Activated CD4-positive, alpha-beta T cell treated with anti-CD3 and anti-CD28 coated beads for 36 hours (primary cell): ENCODE measurements around the gene VARS2. TPM values are rescaled to one million over a fixed set of nuclear protein-coding genes. Genes with fewer than 3 reads are reported as not detected.

Experiments used
- ATAC-seq: fragments of 200-7000 bp; cut with Tn5 transposase; one replicate; pipeline ENCODE4 v1.10.0; 2021; ENCODE audit warnings: mild to moderate bottlenecking, moderate library complexity
- CTCF ChIA-PET: fragments of 350-600 bp; sonication (Branson Sonifier 250); formaldehyde crosslinking; loops from one replicate; lab custom pipeline; 2021; ENCODE audit warnings: antibody characterized with exemption; lab: Charles Lee
- POLR2A ChIA-PET: fragments of 350-600 bp; sonication (Branson Sonifier 250); formaldehyde crosslinking; loops from one replicate; lab custom pipeline; 2021; ENCODE audit warnings: antibody characterized with exemption, inconsistent platforms; lab: Charles Lee
- DNase-seq: peaks from one replicate; pipeline ENCODE4 v3.0.0-alpha.2; 2020
- H3K27ac Mint-ChIP-seq: one replicate; pipeline ENCODE4 v1.8.0; 2021; ENCODE audit warnings: mixed read lengths
- H3K27me3 Mint-ChIP-seq: one replicate; pipeline ENCODE4 v1.8.0; 2021; ENCODE audit warnings: mixed read lengths
- H3K36me3 Mint-ChIP-seq: one replicate; pipeline ENCODE4 v1.8.0; 2021; ENCODE audit warnings: low read depth, mixed read lengths
- H3K4me1 Mint-ChIP-seq: one replicate; pipeline ENCODE4 v1.8.0; 2021; ENCODE audit warnings: mixed read lengths
- H3K4me3 Mint-ChIP-seq: one replicate; pipeline ENCODE4 v1.8.0; 2021; ENCODE audit warnings: mild to moderate bottlenecking, moderate library complexity, mixed read lengths
- H3K9me3 Mint-ChIP-seq: one replicate; pipeline ENCODE4 v1.8.0; 2021; ENCODE audit warnings: low read depth, mixed read lengths
- intact Hi-C, 2 experiments: fragments of 100-400 bp; cut with DNase I in 1 of 2; cut with micrococcal nuclease in 1 of 2; formaldehyde crosslinking; loops; one replicate each; pipeline versions ENCODE4 v1.14.2 to v1.15.1; 2022 to 2024; cut with DNase I, micrococcal nuclease
- total RNA-seq, 2 experiments: library from RNA; stranded (reverse); gene quantifications; one replicate each; pipeline ENCODE4 v1.2.3, GENCODE V29; 2021

The VARS2 gene
- total RNA-seq, 2 experiments from 2014 or later, result 68.1 to 81.1 TPM

DNA sequence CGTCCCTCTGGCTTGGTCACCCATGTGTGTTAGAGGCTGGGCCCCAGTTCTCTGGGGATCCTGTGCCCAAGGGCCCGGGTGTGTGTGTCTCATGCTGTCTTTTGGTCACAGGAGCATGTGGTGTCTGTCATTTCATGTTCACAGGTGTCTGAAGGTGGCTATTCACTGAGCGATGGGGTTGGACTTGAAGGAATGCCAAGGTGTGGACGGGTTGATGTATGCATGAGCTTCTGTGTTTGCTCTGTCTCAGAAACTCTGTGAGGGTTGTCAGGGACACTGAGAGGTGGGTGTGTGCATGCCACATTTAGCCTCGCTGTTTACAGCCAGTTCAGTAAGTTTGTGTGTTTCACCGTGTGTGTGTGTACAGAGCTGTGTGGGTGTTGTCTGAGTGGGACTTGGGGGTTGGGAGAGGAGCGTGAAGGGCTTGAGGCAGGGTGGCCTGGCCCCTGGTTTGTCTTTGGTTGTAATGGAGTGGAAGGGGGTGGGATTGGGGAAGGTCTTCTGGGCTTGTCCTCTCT, 28.5 kb upstream of the VARS2 start:
- ATAC-seq, result peak; percentile 8
- Mint-ChIP-seq H3K9me3 (no peaks in the 10 kb centered on the region), H3K4me1 (peaks cover 30% of the 10 kb centered on the region), H3K36me3 (no peaks in the 10 kb centered on the region), H3K27ac (peak overlapping the region; percentile 73), H3K4me3 (peak overlapping the region; percentile 71), H3K27me3 (no peaks in the 10 kb centered on the region)
- peak; percentile 26 for DNase-seq
- intact Hi-C loops, result loop anchor here in 1 of 2 experiments (2.0 kb wide), 1 partner anchor 57 kb away; no protein-coding TSS in a partner anchor
- ChIA-PET CTCF (interaction anchor here (0.6 kb wide), 1 partner anchor 272 kb away, joined by 3 read pairs; the partner anchor contains the start of gene CCHCR1), POLR2A (interaction anchor here (1.0 to 1.1 kb wide), 2 partner anchors 96 to 205 kb away, joined by 3 read pairs; no protein-coding TSS in a partner anchor)

DNA sequence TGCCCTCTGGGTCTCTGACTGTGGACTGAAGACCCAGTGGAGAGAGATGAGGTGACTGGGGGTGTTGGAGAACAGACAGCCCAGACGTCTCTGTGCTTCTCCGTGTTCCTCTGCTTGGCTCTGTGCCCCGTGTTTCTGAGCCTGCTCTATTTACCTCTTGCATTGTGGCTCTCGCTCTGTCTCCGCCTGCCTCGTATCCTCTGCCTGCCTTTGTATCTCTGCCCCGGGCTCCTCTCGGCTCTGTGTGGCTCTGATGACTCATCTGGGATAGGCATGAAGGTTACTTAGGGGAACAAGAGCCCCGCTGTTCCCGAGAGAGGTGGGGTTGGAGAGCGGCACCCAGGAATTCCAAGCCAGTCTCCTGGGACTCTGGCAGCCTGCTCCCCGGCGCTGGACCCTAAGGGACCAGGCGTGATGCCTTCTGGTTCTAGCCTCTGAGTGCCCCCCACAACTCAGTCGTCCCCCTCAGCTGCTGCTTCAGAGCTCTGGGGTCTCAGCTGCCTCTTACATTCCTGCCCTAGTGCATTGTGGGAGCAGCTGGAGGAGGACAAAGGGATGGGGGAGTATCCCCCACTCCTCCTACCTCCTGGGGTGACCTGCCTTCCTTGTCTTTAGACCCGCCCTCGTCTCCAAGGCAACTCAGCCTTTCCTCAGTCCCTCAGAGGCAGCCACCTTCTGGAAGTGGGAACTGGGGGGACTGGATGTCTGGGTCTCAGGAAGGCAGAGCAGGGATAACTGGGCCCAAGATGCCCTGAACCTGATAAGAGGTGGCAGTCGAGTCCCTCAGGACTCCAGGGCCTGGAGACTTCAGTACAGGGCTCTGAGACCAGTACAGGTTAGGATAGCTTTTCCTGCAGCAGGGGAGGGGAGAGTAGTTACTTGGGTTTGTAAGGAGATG, 27.8 kb upstream of the VARS2 start:
- peaks cover 30% of the 10 kb centered on the region for H3K4me1 Mint-ChIP-seq
- ChIA-PET POLR2A (interaction anchor here (1.0 kb wide), 1 partner anchor 206 kb away, joined by 3 read pairs; no protein-coding TSS in a partner anchor), CTCF (no interaction called here)
- intact Hi-C loops, result loop anchor here in 1 of 2 experiments (2.0 kb wide), 1 partner anchor 57 kb away; no protein-coding TSS in a partner anchor
- peak overlapping the region; percentile 71 for H3K4me3 Mint-ChIP-seq
- H3K9me3 Mint-ChIP-seq, result no peaks in the 10 kb centered on the region
- peak overlapping the region; percentile 73 for H3K27ac Mint-ChIP-seq
- DNase-seq (peak; percentile 67), ATAC-seq (peak; percentile 60)
- no peaks in the 10 kb centered on the region for H3K27me3 Mint-ChIP-seq
- H3K36me3 Mint-ChIP-seq, result no peaks in the 10 kb centered on the region

DNA sequence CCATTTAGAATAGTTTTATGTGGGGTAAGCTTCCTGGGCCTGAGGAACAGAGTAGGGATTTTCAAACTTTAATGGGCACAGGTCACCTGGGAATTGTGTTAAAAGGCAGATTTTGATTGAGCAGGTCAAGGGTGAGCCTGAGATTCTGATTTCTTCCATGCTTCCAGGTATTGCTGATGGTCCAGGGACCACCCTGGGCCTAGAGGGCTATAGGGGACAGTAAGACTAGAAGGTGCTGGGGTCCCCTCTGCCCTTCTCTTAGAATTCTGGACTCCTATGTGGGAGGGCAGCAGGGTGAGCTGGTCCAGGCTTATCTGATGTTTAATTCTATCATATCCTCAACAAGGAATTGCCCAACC, 27.2 kb upstream of the VARS2 start:
- DNase-seq (no peak), ATAC-seq (no peak)
- H3K4me3 Mint-ChIP-seq, result no peak overlapping the region
- peaks cover 30% of the 10 kb centered on the region for H3K4me1 Mint-ChIP-seq
- CTCF ChIA-PET, result no interaction called here
- POLR2A ChIA-PET, result no interaction called here
- intact Hi-C loops, result no loop called here
- no peaks in the 10 kb centered on the region for H3K27me3 Mint-ChIP-seq
- H3K27ac Mint-ChIP-seq, result no peak overlapping the region
- no peaks in the 10 kb centered on the region for H3K36me3 Mint-ChIP-seq
- H3K9me3 Mint-ChIP-seq, result no peaks in the 10 kb centered on the region

DNA sequence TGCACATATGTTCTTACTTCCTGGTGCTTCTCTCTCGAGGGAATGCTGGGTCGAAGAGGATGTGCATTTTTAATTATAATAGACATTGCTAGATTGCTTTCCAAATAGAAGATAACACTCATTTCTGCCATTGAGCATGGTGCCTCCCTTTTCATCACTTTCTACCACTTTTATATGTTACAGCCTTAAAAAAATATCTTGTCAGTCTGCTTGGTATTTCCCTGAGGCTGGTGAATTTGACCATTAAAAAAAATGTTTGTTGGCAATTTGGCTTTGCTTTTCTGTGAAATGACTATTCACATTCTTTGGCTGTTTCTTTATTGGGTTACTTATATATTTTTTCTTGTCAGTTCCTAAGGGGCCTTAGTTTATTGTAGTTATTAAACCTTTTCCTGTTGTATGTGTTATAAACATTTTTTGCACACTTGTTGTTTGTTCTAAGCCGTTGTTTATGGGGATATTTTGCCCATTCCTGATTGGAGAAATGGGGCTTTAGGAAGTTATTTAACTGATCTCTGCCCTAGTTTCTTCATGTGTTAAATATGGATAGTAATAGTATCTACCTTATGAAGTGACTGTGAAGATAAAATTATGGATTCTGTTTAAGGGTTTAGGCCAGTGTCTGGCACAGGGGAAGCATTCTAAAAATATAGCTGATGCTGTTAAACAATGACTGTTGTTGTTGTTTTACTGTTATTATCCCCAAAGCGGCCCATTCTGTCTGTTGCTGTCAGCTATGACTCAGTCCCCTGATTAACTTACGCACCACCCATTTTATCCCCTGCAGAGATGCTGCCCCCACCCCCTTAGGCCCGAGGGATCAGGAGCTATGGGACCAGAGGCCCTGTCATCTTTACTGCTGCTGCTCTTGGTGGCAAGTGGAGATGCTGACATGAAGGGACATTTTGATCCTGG, 25.9 kb upstream of the VARS2 start:
- Mint-ChIP-seq H3K9me3 (no peaks in the 10 kb centered on the region), H3K4me1 (peaks cover 26% of the 10 kb centered on the region), H3K36me3 (no peaks in the 10 kb centered on the region), H3K27me3 (no peaks in the 10 kb centered on the region), H3K27ac (no peak overlapping the region), H3K4me3 (no peak overlapping the region)
- ChIA-PET CTCF (interaction anchor here (0.7 to 1.3 kb wide), 4 partner anchors 11 to 199 kb away, joined by 3 to 5 read pairs (median 4); no protein-coding TSS in a partner anchor), POLR2A (no interaction called here)
- no peak for DNase-seq
- intact Hi-C loops, result no loop called here
- no peak for ATAC-seq

DNA sequence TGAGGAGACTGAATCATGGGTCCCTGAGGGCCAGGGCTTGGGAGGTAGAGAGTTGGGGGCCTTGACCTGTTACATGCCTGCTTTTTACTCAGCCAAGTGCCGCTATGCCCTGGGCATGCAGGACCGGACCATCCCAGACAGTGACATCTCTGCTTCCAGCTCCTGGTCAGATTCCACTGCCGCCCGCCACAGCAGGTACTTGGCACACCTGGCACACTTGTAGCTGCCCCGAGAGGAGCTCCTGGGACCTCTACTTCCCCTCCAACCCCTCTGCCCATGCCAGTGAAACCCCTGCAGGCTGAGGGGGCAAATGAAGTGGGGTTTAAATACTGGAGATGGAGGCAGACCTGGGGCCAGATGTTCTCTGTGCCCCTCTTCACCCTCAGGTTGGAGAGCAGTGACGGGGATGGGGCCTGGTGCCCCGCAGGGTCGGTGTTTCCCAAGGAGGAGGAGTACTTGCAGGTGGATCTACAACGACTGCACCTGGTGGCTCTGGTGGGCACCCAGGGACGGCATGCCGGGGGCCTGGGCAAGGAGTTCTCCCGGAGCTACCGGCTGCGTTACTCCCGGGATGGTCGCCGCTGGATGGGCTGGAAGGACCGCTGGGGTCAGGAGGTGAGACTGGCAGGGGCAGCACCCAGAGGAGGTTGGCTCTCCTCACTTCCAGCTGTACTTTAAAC, 25.1 kb upstream of the VARS2 start:
- Mint-ChIP-seq H3K4me1 (peaks cover 20% of the 10 kb centered on the region), H3K4me3 (no peak overlapping the region), H3K9me3 (no peaks in the 10 kb centered on the region), H3K27me3 (no peaks in the 10 kb centered on the region), H3K27ac (no peak overlapping the region), H3K36me3 (no peaks in the 10 kb centered on the region)
- DNase-seq, result no peak
- ATAC-seq, result no peak
- intact Hi-C loops, result no loop called here
- CTCF ChIA-PET, result interaction anchor here (0.6 to 1.3 kb wide), 8 partner anchors 17 to 492 kb away, joined by 3 to 5 read pairs (median 4); no protein-coding TSS in a partner anchor
- POLR2A ChIA-PET, result interaction anchor here (0.6 kb wide), 1 partner anchor 123 kb away, joined by 5 read pairs; no protein-coding TSS in a partner anchor

DNA sequence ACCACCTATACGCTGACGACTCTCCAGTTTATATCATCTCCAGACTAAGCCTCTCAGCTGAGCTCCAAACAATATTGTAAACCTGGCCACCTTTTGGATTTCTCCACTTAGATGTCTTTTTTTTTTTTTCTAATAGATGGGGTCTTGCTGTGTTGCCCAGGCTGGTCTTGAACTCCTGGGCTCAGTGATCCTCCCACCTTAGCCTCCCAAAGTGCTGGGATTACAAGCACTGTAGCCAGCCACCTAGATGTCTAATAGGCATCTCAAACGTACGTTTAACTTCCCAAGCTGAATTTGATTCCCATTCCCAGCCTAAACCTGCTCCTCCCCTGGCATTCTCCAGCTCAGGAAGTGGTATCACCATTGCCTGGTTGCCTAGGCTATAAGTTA, 24.5 kb upstream of the VARS2 start:
- H3K27ac Mint-ChIP-seq, result no peak overlapping the region

DNA sequence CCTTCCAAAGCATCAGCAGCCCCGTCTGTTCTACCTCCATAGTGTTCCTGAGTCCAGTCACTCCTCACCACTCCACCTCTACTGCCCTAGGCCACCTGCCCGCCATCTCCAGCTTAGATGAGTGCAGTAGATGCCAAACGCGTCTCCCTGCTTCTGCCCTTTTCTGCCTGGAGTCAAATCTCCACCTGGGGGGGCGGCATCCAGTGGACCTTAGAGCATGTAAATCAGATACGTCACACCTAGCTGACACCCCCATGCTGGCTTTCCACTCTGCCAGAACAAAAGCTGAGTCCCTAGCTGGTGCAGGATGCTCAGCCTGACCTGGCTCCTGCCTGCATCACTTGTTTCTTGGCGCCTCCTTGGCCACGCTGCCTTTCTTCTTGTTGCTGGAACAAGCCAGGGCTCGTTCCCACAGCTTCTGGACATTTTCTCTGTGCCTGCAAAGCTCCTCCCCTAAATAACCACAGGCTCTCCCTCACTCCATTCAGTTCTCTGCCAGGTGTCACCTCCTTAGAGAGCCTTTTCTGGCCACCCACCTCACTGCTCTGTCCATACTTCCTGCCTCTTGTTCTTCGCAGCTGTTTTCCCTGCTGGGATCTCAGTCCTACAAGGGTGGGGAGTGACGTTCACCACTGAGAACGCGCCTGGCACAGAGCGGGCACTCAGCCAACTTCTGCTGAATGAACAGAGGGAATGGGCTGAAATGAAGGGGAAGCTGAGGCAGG, 24.0 kb upstream of the VARS2 start:
- Mint-ChIP-seq H3K4me3 (no peak overlapping the region), H3K9me3 (no peaks in the 10 kb centered on the region), H3K27me3 (no peaks in the 10 kb centered on the region), H3K27ac (no peak overlapping the region), H3K4me1 (peaks cover 16% of the 10 kb centered on the region), H3K36me3 (peaks cover 5% of the 10 kb centered on the region)
- intact Hi-C loops, result no loop called here
- DNase-seq, result no peak
- CTCF ChIA-PET, result interaction anchor here (0.6 to 1.6 kb wide), 6 partner anchors 23 to 208 kb away, joined by 3 to 7 read pairs (median 4); no protein-coding TSS in a partner anchor
- POLR2A ChIA-PET, result no interaction called here
- no peak for ATAC-seq

More for the DNA sequence above, 24.5 kb upstream of the VARS2 start:
- Mint-ChIP-seq H3K9me3 (no peaks in the 10 kb centered on the region), H3K4me3 (no peak overlapping the region), H3K36me3 (no peaks in the 10 kb centered on the region), H3K4me1 (peaks cover 20% of the 10 kb centered on the region), H3K27me3 (no peaks in the 10 kb centered on the region)
- intact Hi-C loops, result no loop called here
- CTCF ChIA-PET, result interaction anchor here (0.6 to 1.2 kb wide), 8 partner anchors 17 to 491 kb away, joined by 3 to 5 read pairs (median 4); no protein-coding TSS in a partner anchor
- ATAC-seq, result no peak
- POLR2A ChIA-PET, result interaction anchor here (0.6 kb wide), 1 partner anchor 123 kb away, joined by 5 read pairs; no protein-coding TSS in a partner anchor
- no peak for DNase-seq

DNA sequence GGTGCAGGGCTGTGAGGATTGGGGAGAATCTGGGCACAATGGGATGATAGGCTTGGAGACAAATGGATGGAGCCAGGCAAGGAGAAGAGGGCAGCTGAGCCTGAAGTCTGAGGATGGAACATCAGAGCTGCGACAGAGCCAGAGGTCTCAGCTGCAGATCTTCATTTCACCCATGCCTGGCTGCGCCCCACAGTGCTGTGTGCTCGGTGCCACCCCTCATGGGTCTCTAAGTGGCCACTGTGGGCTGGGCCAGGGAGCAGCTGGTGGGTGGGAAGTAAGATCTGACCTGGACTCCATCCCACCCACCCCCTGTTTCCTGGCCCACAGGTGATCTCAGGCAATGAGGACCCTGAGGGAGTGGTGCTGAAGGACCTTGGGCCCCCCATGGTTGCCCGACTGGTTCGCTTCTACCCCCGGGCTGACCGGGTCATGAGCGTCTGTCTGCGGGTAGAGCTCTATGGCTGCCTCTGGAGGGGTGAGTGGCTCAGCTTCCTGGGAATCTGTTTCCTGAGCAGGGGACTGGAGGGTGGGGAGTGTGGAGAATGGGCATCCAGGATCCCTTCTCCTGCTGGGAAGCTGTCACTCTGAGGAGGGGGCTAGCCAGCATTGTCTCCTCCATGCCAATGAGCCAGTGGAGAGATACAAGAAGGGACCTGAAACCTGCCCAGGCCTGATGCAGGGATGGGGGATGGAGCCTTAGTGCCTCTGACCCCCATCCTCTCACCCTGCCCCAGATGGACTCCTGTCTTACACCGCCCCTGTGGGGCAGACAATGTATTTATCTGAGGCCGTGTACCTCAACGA, 23.2 kb upstream of the VARS2 start:
- Mint-ChIP-seq H3K4me3 (no peak overlapping the region), H3K27ac (no peak overlapping the region), H3K27me3 (no peaks in the 10 kb centered on the region), H3K9me3 (no peaks in the 10 kb centered on the region), H3K36me3 (peaks cover 5% of the 10 kb centered on the region), H3K4me1 (peaks cover 8% of the 10 kb centered on the region)
- ChIA-PET POLR2A (no interaction called here), CTCF (interaction anchor here (0.9 to 1.6 kb wide), 2 partner anchors 197 to 209 kb away, joined by 3 to 7 read pairs; no protein-coding TSS in a partner anchor)
- DNase-seq (no peak), ATAC-seq (no peak)
- intact Hi-C loops, result no loop called here

DNA sequence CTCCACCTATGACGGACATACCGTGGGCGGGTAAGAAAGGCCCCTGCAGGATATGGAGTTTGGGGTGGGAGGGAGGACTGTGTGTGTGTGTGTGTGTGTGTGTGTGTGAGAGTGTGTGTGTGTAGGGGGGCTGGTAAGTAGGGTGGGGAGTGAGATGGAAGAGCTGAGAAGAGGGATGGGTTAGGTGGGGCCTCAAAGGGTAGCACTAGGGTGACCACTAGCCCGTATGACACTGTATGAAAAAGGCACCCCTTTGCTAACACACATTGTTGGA, 22.7 kb upstream of the VARS2 start:
- intact Hi-C loops, result no loop called here
- H3K4me3 Mint-ChIP-seq, result no peak overlapping the region
- H3K9me3 Mint-ChIP-seq, result no peaks in the 10 kb centered on the region
- H3K27ac Mint-ChIP-seq, result no peak overlapping the region
- no peak for DNase-seq
- H3K27me3 Mint-ChIP-seq, result no peaks in the 10 kb centered on the region
- CTCF ChIA-PET, result interaction anchor here (1.6 kb wide), 1 partner anchor 196 kb away, joined by 7 read pairs; no protein-coding TSS in a partner anchor
- H3K36me3 Mint-ChIP-seq, result peaks cover 5% of the 10 kb centered on the region
- ATAC-seq, result no peak
- POLR2A ChIA-PET, result no interaction called here
- H3K4me1 Mint-ChIP-seq, result peaks cover 2% of the 10 kb centered on the region
